IMR-90 (cell line): Measurements from ENCODE around the gene DGKG. TPM values are rescaled to one million over a fixed set of nuclear protein-coding genes. Genes with fewer than 3 reads are reported as not detected.

Source experiments
- ATAC-seq: fragments of 200-7000 bp; cut with Tn5 transposase; 2 replicates; pipeline ENCODE4 v1.9.1; 2020; ENCODE audit warnings: low read depth, mild to moderate bottlenecking, moderate library complexity
- BruUV-seq: library from RNA; stranded (reverse); fragments of 400-500 nt; replicated peaks from 2 replicates; lab custom pipeline; 2021; lab: Mats Ljungman, UMichigan
- CTCF ChIA-PET: fragments of 300-600 bp; formaldehyde crosslinking; extraction: SDS; loops from one replicate; lab custom pipeline; 2021; ENCODE audit warnings: antibody characterized with exemption; lab: Yijun Ruan, JAX
- POLR2A ChIA-PET: fragments of 300-600 bp; sonication (Branson Sonifier 250); formaldehyde crosslinking; loops from one replicate; lab custom pipeline; 2022; ENCODE audit warnings: antibody characterized with exemption; ENCODE audit not compliant: unreplicated experiment; lab: Charles Lee
- DNase-seq: peaks from one replicate; pipeline ENCODE4 v3.0.0; 2013
- H2AFZ ChIP-seq: replicated peaks from 2 replicates; pipeline ENCODE3; 2013; ENCODE audit warnings: low read length, mild to moderate bottlenecking; ENCODE audit not compliant: poor library complexity
- H2AK5ac ChIP-seq: 2 replicates; pipeline ENCODE4 v1.6.1; 2013; ENCODE audit warnings: low read depth, low read length, inconsistent platforms
- H2AK9ac ChIP-seq: replicated peaks from 2 replicates; pipeline ENCODE3; 2013; ENCODE audit warnings: mild to moderate bottlenecking, low read depth, low read length, moderate library complexity; ENCODE audit not compliant: poor library complexity
- H2BK120ac ChIP-seq: 2 replicates; pipeline ENCODE4 v1.6.1; 2013; ENCODE audit warnings: low read depth, low read length, inconsistent platforms
- H2BK15ac ChIP-seq: 3 replicates; pipeline ENCODE4 v1.6.1; 2013; ENCODE audit warnings: low read depth, low read length, inconsistent platforms
- H2BK20ac ChIP-seq: 2 replicates; pipeline ENCODE4 v1.6.1; 2013; ENCODE audit warnings: low read depth, mild to moderate bottlenecking, inconsistent platforms, low read length, moderate library complexity
- H2BK5ac ChIP-seq: 2 replicates; pipeline ENCODE4 v1.6.1; 2013; ENCODE audit warnings: mild to moderate bottlenecking, low read depth, low read length, inconsistent platforms; ENCODE audit not compliant: poor library complexity, severe bottlenecking
- H3K14ac ChIP-seq: replicated peaks from 2 replicates; pipeline ENCODE4 v1.6.1; 2013; ENCODE audit warnings: low read depth, low read length, inconsistent platforms
- H3K18ac ChIP-seq: 2 replicates; pipeline ENCODE4 v1.6.1; 2013; ENCODE audit warnings: low read depth, low read length, control low read depth
- H3K23ac ChIP-seq: 2 replicates; pipeline ENCODE4 v1.6.1; 2013; ENCODE audit warnings: low read depth, low read length, inconsistent platforms
- H3K27ac ChIP-seq: 2 replicates; pipeline ENCODE4 v1.5.1; 2013; ENCODE audit warnings: mild to moderate bottlenecking, control low read depth, low read length; ENCODE audit not compliant: insufficient read depth
- H3K27me3 ChIP-seq: 2 replicates; pipeline ENCODE4 v1.6.1; 2013; ENCODE audit warnings: low read length; ENCODE audit not compliant: control insufficient read depth, insufficient read depth
- H3K36me3 ChIP-seq: 2 replicates; pipeline ENCODE4 v1.6.1; 2013; ENCODE audit warnings: low read length, mixed read lengths; ENCODE audit not compliant: control insufficient read depth, insufficient read depth
- H3K4ac ChIP-seq: 2 replicates; pipeline ENCODE4 v1.6.1; 2013; ENCODE audit warnings: low read depth, low read length, inconsistent platforms
- H3K4me1 ChIP-seq: 2 replicates; pipeline ENCODE4 v1.6.1; 2013; ENCODE audit warnings: low read length, mixed read lengths; ENCODE audit not compliant: control insufficient read depth, insufficient read depth
- H3K4me2 ChIP-seq: 2 replicates; pipeline ENCODE4 v1.6.1; 2013; ENCODE audit warnings: low read depth, mild to moderate bottlenecking, control low read depth, low read length, moderate library complexity
- H3K4me3 ChIP-seq: 2 replicates; pipeline ENCODE4 v1.5.1; 2013; ENCODE audit warnings: low read depth, mild to moderate bottlenecking, control low read depth, low read length, moderate library complexity; ENCODE audit not compliant: insufficient read depth
- H3K56ac ChIP-seq: 2 replicates; pipeline ENCODE4 v1.6.1; 2013; ENCODE audit warnings: low read length, inconsistent platforms; ENCODE audit not compliant: insufficient read depth; ENCODE audit errors: extremely low read depth
- H3K79me1 ChIP-seq, 2 experiments: 2 replicates each; pipeline ENCODE4 v1.6.1; 2013; ENCODE audit warnings: low read length in 2 of 2, inconsistent platforms in 1 of 2, low read depth in 1 of 2
- H3K9ac ChIP-seq: 2 replicates; pipeline ENCODE4 v1.6.1; 2013; ENCODE audit warnings: low read depth, low read length, control low read depth
- H3K9me1 ChIP-seq: 2 replicates; pipeline ENCODE4 v1.6.1; 2013; ENCODE audit warnings: low read length, inconsistent platforms; ENCODE audit not compliant: insufficient read depth
- H3K9me3 ChIP-seq: 2 replicates; pipeline ENCODE4 v1.6.1; 2013; ENCODE audit warnings: low read length; ENCODE audit not compliant: control insufficient read depth, insufficient read depth
- H4K20me1 ChIP-seq: 2 replicates; pipeline ENCODE4 v1.6.1; 2013; ENCODE audit warnings: low read length, inconsistent platforms; ENCODE audit not compliant: insufficient read depth
- H4K5ac ChIP-seq: 2 replicates; pipeline ENCODE4 v1.6.1; 2013; ENCODE audit warnings: mild to moderate bottlenecking, low read depth, low read length, control low read depth
- H4K8ac ChIP-seq, 2 experiments: 2 replicates each; pipeline ENCODE4 v1.6.1; 2013; ENCODE audit warnings: low read depth in 2 of 2, low read length in 2 of 2, control low read depth in 1 of 2, inconsistent platforms in 1 of 2
- H4K91ac ChIP-seq: 2 replicates; pipeline ENCODE4 v1.6.1; 2013; ENCODE audit warnings: low read depth, low read length, inconsistent platforms; ENCODE audit not compliant: insufficient read depth
- BHLHE40 ChIP-seq: fragments of 150-350 bp; IDR thresholded peaks from 2 replicates; pipeline ENCODE4 v1.6.1; 2016; ENCODE audit warnings: mild to moderate bottlenecking, low read depth, low read length
- CEBPB ChIP-seq: IDR thresholded peaks from 2 replicates; pipeline ENCODE4 v1.6.1; 2012; ENCODE audit warnings: low read depth, low read length, improper control_type of control experiment
- CHD1 ChIP-seq: IDR thresholded peaks from 2 replicates; pipeline ENCODE4 v1.6.1; 2012; ENCODE audit warnings: low read depth, low read length, improper control_type of control experiment
- CTCF ChIP-seq: conservative IDR thresholded peaks from 2 replicates; pipeline ENCODE4 v1.5.1; 2012; ENCODE audit warnings: mild to moderate bottlenecking, low read depth, low read length, improper control_type of control experiment
- FOS ChIP-seq: fragments of 150-350 bp; IDR thresholded peaks from 2 replicates; pipeline ENCODE4 v1.6.1; 2016; ENCODE audit warnings: low read depth, low read length
- MAFK ChIP-seq: IDR thresholded peaks from 2 replicates; pipeline ENCODE4 v1.6.1; 2012; ENCODE audit warnings: low read depth, low read length, improper control_type of control experiment
- MAZ ChIP-seq: IDR thresholded peaks from 2 replicates; pipeline ENCODE4 v1.6.1; 2012; ENCODE audit warnings: low read depth, mild to moderate bottlenecking, low read length, improper control_type of control experiment, moderate library complexity, borderline replicate concordance
- MXI1 ChIP-seq: IDR thresholded peaks from 2 replicates; pipeline ENCODE4 v1.6.1; 2012; ENCODE audit warnings: low read depth, mild to moderate bottlenecking, low read length, moderate library complexity, borderline replicate concordance
- NFE2L2 ChIP-seq: fragments of 150-350 bp; IDR thresholded peaks from 2 replicates; pipeline ENCODE4 v1.6.1; 2016; ENCODE audit warnings: low read depth, mild to moderate bottlenecking, low read length
- POLR2A ChIP-seq: IDR thresholded peaks from 2 replicates; pipeline ENCODE4 v1.6.1; 2012; ENCODE audit warnings: mild to moderate bottlenecking, low read depth, low read length
- RAD21 ChIP-seq: IDR thresholded peaks from 2 replicates; pipeline ENCODE4 v1.6.1; 2012; ENCODE audit warnings: low read length, improper control_type of control experiment
- RCOR1 ChIP-seq: IDR thresholded peaks from 2 replicates; pipeline ENCODE4 v1.6.1; 2012; ENCODE audit warnings: mild to moderate bottlenecking, low read length, improper control_type of control experiment; ENCODE audit not compliant: insufficient replicate concordance
- RFX5 ChIP-seq: IDR thresholded peaks from 2 replicates; pipeline ENCODE4 v1.8.0; 2012; ENCODE audit warnings: low read depth, mild to moderate bottlenecking, low read length, moderate library complexity
- SMC3 ChIP-seq: fragments of 150-350 bp; IDR thresholded peaks from 2 replicates; pipeline ENCODE4 v1.6.1; 2016; ENCODE audit warnings: low read depth, mild to moderate bottlenecking, antibody characterized with exemption, low read length, moderate library complexity
- WGBS, 2 experiments: methylation state at CpG; one replicate each; pipeline versions ENCODE4 v1.1.5 to v1.1.7; 2013; ENCODE audit warnings: missing lambda C conversion rate in 2 of 2; ENCODE audit not compliant: insufficient read length in 1 of 2; ENCODE audit errors: extremely low coverage in 2 of 2; 5-methylcytosine and 5-hydroxymethylcytosine counted together
- dilution Hi-C: fragments of 300-500 bp; cut with HindIII; formaldehyde crosslinking; loops from one replicate; pipeline ENCODE4 v1.14.3; 2018; ENCODE audit warnings: low sequenced_read_pairs; ENCODE audit not compliant: unreplicated experiment
- in situ Hi-C: fragments of 300-500 bp; cut with MboI; formaldehyde crosslinking; loops from 3 replicates; pipeline ENCODE4 v1.14.3; 2019; ENCODE audit warnings: low sequenced_read_pairs, inconsistent platforms, mixed read lengths
- intact Hi-C: fragments of 100-400 bp; cut with micrococcal nuclease; formaldehyde crosslinking; loops from 2 replicates; pipeline ENCODE4 v1.10.0; 2022
- polyA plus RNA-seq, 3 experiments: library from polyadenylated mRNA; depleted of rRNA; stranded (reverse); fragments of >200 nt; gene quantifications; 2 replicates each; pipeline ENCODE4 v1.2.3, GENCODE V29; 2012; ENCODE audit warnings: low replicate concordance in 1 of 3
- total RNA-seq: library from RNA; depleted of rRNA; stranded (reverse); fragments of >200 nt; gene quantifications from 2 replicates; pipeline ENCODE4 v1.2.3, GENCODE V29; 2012
- TF ChIP-seq, protein P1 (sequence below): fragments of 150-350 bp; IDR thresholded peaks from 2 replicates; pipeline ENCODE4 v1.6.1; 2016; ENCODE audit warnings: low read depth, mild to moderate bottlenecking, low read length, moderate library complexity, borderline replicate concordance
- TF ChIP-seq, protein P2 (sequence below): fragments of 150-350 bp; IDR thresholded peaks from 2 replicates; pipeline ENCODE4 v1.6.1; 2017; ENCODE audit warnings: mild to moderate bottlenecking, antibody characterized with exemption, low read length, low read depth

DGKG gene
- total and polyA plus RNA-seq, 2 of the 4 experiments (the other 2 are of a cell fraction), result 1.2 to 4.1 TPM

- intact Hi-C loops, result no loop called here
- dilution Hi-C loops, result no loop called here
- H2AFZ ChIP-seq, result no peak overlapping the region
Observed at GRCh38 chr3:186237915-186238314, 124.1 kb downstream of the DGKG start.

More at GRCh38 chr3:186237915-186238314, 124.1 kb downstream of the DGKG start:
- Histone ChIP-seq H3K27ac (no peak overlapping the region), H3K4me3 (no peak overlapping the region), H3K18ac (no peak overlapping the region), H4K5ac (no peak overlapping the region), H3K79me1 (no peaks in the 10 kb centered on the region), H3K23ac (no peak overlapping the region), H2AK9ac (no peak overlapping the region), H3K36me3 (no peaks in the 10 kb centered on the region), H3K9ac (no peak overlapping the region), H4K91ac (no peak overlapping the region), H2BK5ac (no peak overlapping the region), H4K8ac (no peak overlapping the region), H2BK120ac (no peak overlapping the region), H3K9me1 (no peaks in the 10 kb centered on the region), H2AK5ac (no peak overlapping the region), H3K4me2 (no peak overlapping the region), H3K4me1 (0 out of 2 replicates have a peak, but pooled peaks cover 2% of the 10 kb centered on the region), H2BK20ac (no peak overlapping the region), H2BK15ac (no peak overlapping the region), H3K27me3 (peaks cover 5% of the 10 kb centered on the region), H3K56ac (no peak overlapping the region), H3K9me3 (no peaks in the 10 kb centered on the region), H3K14ac (no peak overlapping the region), H4K20me1 (no peaks in the 10 kb centered on the region), H3K4ac (no peak overlapping the region)
- ChIA-PET CTCF (interaction anchor here (1.0 kb wide), 1 partner anchor 301 kb away, joined by 3 read pairs; no protein-coding TSS in a partner anchor), POLR2A (no interaction called here)
- TF ChIP-seq MAFK (no peak), RAD21 (no peak), NFE2L2 (no peak), FOS (no peak), CHD1 (no peak), MXI1 (no peak), CEBPB (no peak), MAZ (no peak), POLR2A (no peak), RFX5 (no peak), CTCF (no peak), SMC3 (no peak), RCOR1 (no peak), BHLHE40 (no peak)
- TF ChIP-seq, protein P1, sequence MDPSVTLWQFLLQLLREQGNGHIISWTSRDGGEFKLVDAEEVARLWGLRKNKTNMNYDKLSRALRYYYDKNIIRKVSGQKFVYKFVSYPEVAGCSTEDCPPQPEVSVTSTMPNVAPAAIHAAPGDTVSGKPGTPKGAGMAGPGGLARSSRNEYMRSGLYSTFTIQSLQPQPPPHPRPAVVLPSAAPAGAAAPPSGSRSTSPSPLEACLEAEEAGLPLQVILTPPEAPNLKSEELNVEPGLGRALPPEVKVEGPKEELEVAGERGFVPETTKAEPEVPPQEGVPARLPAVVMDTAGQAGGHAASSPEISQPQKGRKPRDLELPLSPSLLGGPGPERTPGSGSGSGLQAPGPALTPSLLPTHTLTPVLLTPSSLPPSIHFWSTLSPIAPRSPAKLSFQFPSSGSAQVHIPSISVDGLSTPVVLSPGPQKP, result no peak
- TF ChIP-seq, protein P2, sequence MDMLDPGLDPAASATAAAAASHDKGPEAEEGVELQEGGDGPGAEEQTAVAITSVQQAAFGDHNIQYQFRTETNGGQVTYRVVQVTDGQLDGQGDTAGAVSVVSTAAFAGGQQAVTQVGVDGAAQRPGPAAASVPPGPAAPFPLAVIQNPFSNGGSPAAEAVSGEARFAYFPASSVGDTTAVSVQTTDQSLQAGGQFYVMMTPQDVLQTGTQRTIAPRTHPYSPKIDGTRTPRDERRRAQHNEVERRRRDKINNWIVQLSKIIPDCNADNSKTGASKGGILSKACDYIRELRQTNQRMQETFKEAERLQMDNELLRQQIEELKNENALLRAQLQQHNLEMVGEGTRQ, result no peak
- DNase-seq (no peak), ATAC-seq (no peak)
- in situ Hi-C loops, result no loop called here
- WGBS, 2 experiments, result no CpG with 5 or more reads among the region's 2 CpGs
- no TSS peak for BruUV-seq
